ENCODE results near the gene SLCO1A2. TPM values are rescaled to one million over a fixed set of nuclear protein-coding genes. Genes with fewer than 3 reads are reported as not detected.

SLCO1A2 gene
- total and polyA plus RNA-seq, 8 donors, result 0.03 to 0.51 (median 0.24) TPM; not detected in 1

- H3K9me3 ChIP-seq, result no peaks in the 10 kb centered on the region
- H3K4me1 ChIP-seq, result no peaks in the 10 kb centered on the region
- H3K27ac ChIP-seq, result no peak overlapping the region
- H3K27me3 ChIP-seq, result no peaks in the 10 kb centered on the region
- no peak overlapping the region for H3K4me3 ChIP-seq
- no peaks in the 10 kb centered on the region for H3K36me3 ChIP-seq
- DNase-seq (no peak), ATAC-seq (no peak)
- TF ChIP-seq, protein P1, sequence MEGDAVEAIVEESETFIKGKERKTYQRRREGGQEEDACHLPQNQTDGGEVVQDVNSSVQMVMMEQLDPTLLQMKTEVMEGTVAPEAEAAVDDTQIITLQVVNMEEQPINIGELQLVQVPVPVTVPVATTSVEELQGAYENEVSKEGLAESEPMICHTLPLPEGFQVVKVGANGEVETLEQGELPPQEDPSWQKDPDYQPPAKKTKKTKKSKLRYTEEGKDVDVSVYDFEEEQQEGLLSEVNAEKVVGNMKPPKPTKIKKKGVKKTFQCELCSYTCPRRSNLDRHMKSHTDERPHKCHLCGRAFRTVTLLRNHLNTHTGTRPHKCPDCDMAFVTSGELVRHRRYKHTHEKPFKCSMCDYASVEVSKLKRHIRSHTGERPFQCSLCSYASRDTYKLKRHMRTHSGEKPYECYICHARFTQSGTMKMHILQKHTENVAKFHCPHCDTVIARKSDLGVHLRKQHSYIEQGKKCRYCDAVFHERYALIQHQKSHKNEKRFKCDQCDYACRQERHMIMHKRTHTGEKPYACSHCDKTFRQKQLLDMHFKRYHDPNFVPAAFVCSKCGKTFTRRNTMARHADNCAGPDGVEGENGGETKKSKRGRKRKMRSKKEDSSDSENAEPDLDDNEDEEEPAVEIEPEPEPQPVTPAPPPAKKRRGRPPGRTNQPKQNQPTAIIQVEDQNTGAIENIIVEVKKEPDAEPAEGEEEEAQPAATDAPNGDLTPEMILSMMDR (IDR thresholded peaks at IDR 0.05), result no peak
- intact Hi-C loops (cut with DNase I), result no loop called here
Observed at GRCh38 chr12:21305661-21306060, 29.1 kb downstream of the SLCO1A2 start.

- no peak overlapping the region for H3K4me3 ChIP-seq
- intact Hi-C loops (cut with DNase I), result no loop called here
- no peaks in the 10 kb centered on the region for H3K4me1 ChIP-seq
- TF ChIP-seq, protein P1 (IDR thresholded peaks at IDR 0.05), result no peak
- H3K27me3 ChIP-seq, result no peaks in the 10 kb centered on the region
- ATAC-seq, result no peak
- H3K9me3 ChIP-seq, result no peaks in the 10 kb centered on the region
- no peak for DNase-seq
- no peak overlapping the region for H3K27ac ChIP-seq
- H3K36me3 ChIP-seq, result no peaks in the 10 kb centered on the region
Observed at GRCh38 chr12:21300632-21301031, 34.1 kb downstream of the SLCO1A2 start.

GRCh38 chr12:21296751-21297406 is 37.8 kb downstream of the SLCO1A2 start:
- ATAC-seq, result peak; percentile 81
- H3K9me3 ChIP-seq, result no peaks in the 10 kb centered on the region
- no peak overlapping the region for H3K4me3 ChIP-seq
- H3K4me1 ChIP-seq, result no peaks in the 10 kb centered on the region
- intact Hi-C loops (cut with DNase I), result no loop called here
- no peaks in the 10 kb centered on the region for H3K27me3 ChIP-seq
- peak in 1 of 4 donors; percentile 1 for DNase-seq
- TF ChIP-seq, protein P1 (IDR thresholded peaks at IDR 0.05), result peak; percentile 59 to 62
- no peaks in the 10 kb centered on the region for H3K36me3 ChIP-seq
- H3K27ac ChIP-seq, result no peak overlapping the region

DNA sequence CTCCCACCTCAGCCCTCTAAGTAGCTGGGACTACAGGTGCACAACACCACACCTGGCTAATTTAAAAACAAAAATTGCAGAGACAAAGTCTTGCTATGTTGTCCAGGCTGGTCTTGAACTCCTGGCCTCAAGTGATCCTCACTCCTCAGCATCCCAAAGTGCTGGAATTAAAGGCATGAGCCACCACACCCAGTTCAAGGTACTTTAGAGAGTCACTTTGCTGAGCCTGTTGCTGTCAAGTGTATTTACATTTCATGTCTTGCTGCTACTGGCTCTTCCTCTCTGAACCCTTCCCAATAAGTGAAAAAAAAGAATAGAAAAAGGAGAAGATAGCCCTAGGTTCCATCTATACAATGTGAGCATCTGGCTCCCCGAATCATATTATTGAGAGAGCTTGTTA is 38.4 kb downstream of the SLCO1A2 start:
- intact Hi-C loops (cut with DNase I), result no loop called here
- Histone ChIP-seq H3K27me3 (no peaks in the 10 kb centered on the region), H3K9me3 (no peaks in the 10 kb centered on the region), H3K27ac (no peak overlapping the region), H3K36me3 (no peaks in the 10 kb centered on the region), H3K4me3 (no peak overlapping the region), H3K4me1 (no peaks in the 10 kb centered on the region)
- ATAC-seq (peak; percentile 66), DNase-seq (no peak)
- TF ChIP-seq, protein P1 (IDR thresholded peaks at IDR 0.05), result no peak

DNA sequence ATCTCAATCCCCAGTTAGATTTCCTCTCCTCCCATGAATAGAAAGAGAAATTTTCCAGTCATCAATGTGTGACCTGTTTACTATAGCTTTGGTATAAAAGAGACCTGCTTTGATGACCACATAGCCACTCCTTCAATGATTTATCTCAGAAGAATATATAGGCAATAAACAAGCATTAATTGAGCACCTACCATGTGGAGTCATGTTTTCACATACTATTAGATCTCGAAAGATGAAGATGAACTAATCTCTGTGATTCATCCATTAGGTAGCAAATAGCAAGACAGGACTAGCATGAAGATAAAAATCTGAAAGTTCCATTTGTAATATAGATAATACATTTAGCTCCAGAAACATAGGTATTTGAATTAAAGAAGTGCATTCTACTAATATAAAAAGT is 40.5 kb downstream of the SLCO1A2 start:
- Histone ChIP-seq H3K36me3 (no peaks in the 10 kb centered on the region), H3K27ac (no peak overlapping the region), H3K4me3 (no peak overlapping the region), H3K4me1 (no peaks in the 10 kb centered on the region), H3K27me3 (no peaks in the 10 kb centered on the region), H3K9me3 (no peaks in the 10 kb centered on the region)
- DNase-seq (no peak), ATAC-seq (no peak)
- TF ChIP-seq, protein P1 (IDR thresholded peaks at IDR 0.05), result no peak
- intact Hi-C loops (cut with DNase I), result no loop called here
